K562 (cell line): Measurements from ENCODE around the gene MPZL1. TPM values are rescaled to one million over a fixed set of nuclear protein-coding genes. Genes with fewer than 3 reads are reported as not detected.

Experiments
- ADNP ChIP-seq: fragments of 200-800 bp; sonication (Bioruptor generic); IDR thresholded peaks from 2 replicates; pipeline ENCODE4 v1.6.1; 2016; ENCODE audit warnings: missing genetic modification characterization, missing compliant biosample characterization
- ARHGAP35 ChIP-seq: fragments of 450-650 bp; IDR thresholded peaks from 2 replicates; pipeline ENCODE4 v1.6.1; 2018; ENCODE audit not compliant: partially characterized antibody
- BHLHE40 ChIP-seq: IDR thresholded peaks from 2 replicates; pipeline ENCODE4 v1.6.1; 2011; ENCODE audit warnings: low read length, improper control_type of control experiment
- CCNT2 ChIP-seq: IDR thresholded peaks from 2 replicates; pipeline ENCODE4 v1.6.1; 2011; ENCODE audit warnings: borderline replicate concordance, low read depth, mild to moderate bottlenecking, moderate library complexity, mixed read lengths, low read length; ENCODE audit not compliant: insufficient read length; ENCODE audit errors: extremely low read depth
- FOXA3 ChIP-seq, 2 experiments: fragments of 450-650 bp in 1 of 2; sonication (generic) in 1 of 2; formaldehyde crosslinking; IDR thresholded peaks in 1 of 2; conservative IDR thresholded peaks in 1 of 2; 2 replicates each; pipeline versions ENCODE4 v1.4.0 to v1.8.0; 2020 to 2022; ENCODE audit warnings: mild to moderate bottlenecking in 2 of 2, missing genetic modification reagents in 1 of 2
- FOXJ3 ChIP-seq: sonication (generic); formaldehyde crosslinking; IDR thresholded peaks from 2 replicates; pipeline ENCODE4 v1.4.0; 2020; ENCODE audit warnings: mild to moderate bottlenecking, missing genetic modification reagents
- L3MBTL2 ChIP-seq: fragments of 450-650 bp; IDR thresholded peaks from 2 replicates; pipeline ENCODE4 v1.6.1; 2016; ENCODE audit warnings: mild to moderate bottlenecking, moderate library complexity
- NR2C2 ChIP-seq, 2 experiments: fragments of 200-800 bp in 1 of 2; sonication (Bioruptor generic) in 1 of 2; sonication (generic) in 1 of 2; formaldehyde crosslinking in 1 of 2; IDR thresholded peaks; 2 replicates each; pipeline versions ENCODE4 v1.6.1 to v1.8.0; 2016 to 2022; ENCODE audit warnings: mild to moderate bottlenecking in 1 of 2, missing compliant biosample characterization in 1 of 2, missing genetic modification characterization in 1 of 2, missing genetic modification reagents in 1 of 2
- PCBP2 ChIP-seq: fragments of 200-400 bp; formaldehyde crosslinking; IDR thresholded peaks from 2 replicates; pipeline ENCODE4 v1.6.1; 2018; ENCODE audit warnings: low read length, low read depth, mild to moderate bottlenecking, moderate library complexity; ENCODE audit not compliant: poor library complexity, severe bottlenecking
- YY1 ChIP-seq, 3 experiments: IDR thresholded peaks; 2 replicates each; pipeline ENCODE4 v1.6.1; 2011; ENCODE audit warnings: low read length in 2 of 3, mild to moderate bottlenecking in 2 of 3, moderate library complexity in 2 of 3, borderline replicate concordance in 1 of 3, control low read depth in 1 of 3, low read depth in 1 of 3; ENCODE audit not compliant: insufficient read depth in 3 of 3, insufficient replicate concordance in 2 of 3, control insufficient read depth in 1 of 3, insufficient read length in 1 of 3; ENCODE audit errors: extremely low read depth in 1 of 3
- ZNF121 ChIP-seq: sonication (generic); formaldehyde crosslinking; conservative IDR thresholded peaks from 2 replicates; pipeline ENCODE4 v1.8.0; 2022; ENCODE audit warnings: missing genetic modification reagents
- ZNF274 ChIP-seq: IDR thresholded peaks from 2 replicates; pipeline ENCODE4 v1.6.1; 2011; ENCODE audit warnings: low read depth, mild to moderate bottlenecking, low read length, moderate library complexity, borderline replicate concordance
- ZNF316 ChIP-seq: fragments of 450-650 bp; IDR thresholded peaks from 2 replicates; pipeline ENCODE4 v1.6.1; 2016
- polyA plus RNA-seq, 8 experiments: library from polyadenylated mRNA; depleted of rRNA in 4 of 8; stranded (reverse) in 5 of 8; unstranded in 3 of 8; fragments of >200 nt; fragmentation: Nextera tagmentation in 2 of 8; fragmentation: Illumina TruSeq in 1 of 8; extraction: Ambion mirVana in 2 of 8; extraction: Trizol in 1 of 8; gene quantifications; 2 replicates each; pipeline versions ENCODE4 v1.2.1 to v1.2.3, GENCODE V29; 2011 to 2014; ENCODE audit warnings: inconsistent platforms in 1 of 8, missing spikeins in 1 of 8
- total RNA-seq, 7 experiments: library from RNA; depleted of rRNA in 6 of 7; stranded (reverse); fragments of >200 nt in 6 of 7; fragmentation: Illumina TruSeq in 2 of 7; extraction: Trizol in 2 of 7; gene quantifications; 2 replicates each; pipeline versions ENCODE4 v1.2.1 to v1.2.3, GENCODE V29; 2011 to 2021; ENCODE audit warnings: low replicate concordance in 1 of 7
- TF ChIP-seq, protein P1 (sequence below), 2 experiments: IDR thresholded peaks in 1 of 2; conservative IDR thresholded peaks in 1 of 2; 2 replicates each; pipeline ENCODE4 v1.6.1; 2016; ENCODE audit warnings: low read depth in 2 of 2, mild to moderate bottlenecking in 1 of 2, missing compliant biosample characterization in 1 of 2, missing genetic modification characterization in 1 of 2, moderate library complexity in 1 of 2
- TF ChIP-seq, protein P2 (sequence below): fragments of 450-650 bp; IDR thresholded peaks from 2 replicates; pipeline ENCODE4 v1.6.1; 2016; ENCODE audit warnings: missing biosample characterization, missing genetic modification characterization
- TF ChIP-seq, protein P3 (sequence below): sonication (generic); IDR thresholded peaks from 2 replicates; pipeline ENCODE4 v1.6.1; 2016

MPZL1 gene
- total and polyA plus RNA-seq, 9 of the 15 experiments (the other 6 are each of a cell fraction or from before 2014, with no cell fraction given) = 14.5 to 153 (median 66.5) TPM

DNA sequence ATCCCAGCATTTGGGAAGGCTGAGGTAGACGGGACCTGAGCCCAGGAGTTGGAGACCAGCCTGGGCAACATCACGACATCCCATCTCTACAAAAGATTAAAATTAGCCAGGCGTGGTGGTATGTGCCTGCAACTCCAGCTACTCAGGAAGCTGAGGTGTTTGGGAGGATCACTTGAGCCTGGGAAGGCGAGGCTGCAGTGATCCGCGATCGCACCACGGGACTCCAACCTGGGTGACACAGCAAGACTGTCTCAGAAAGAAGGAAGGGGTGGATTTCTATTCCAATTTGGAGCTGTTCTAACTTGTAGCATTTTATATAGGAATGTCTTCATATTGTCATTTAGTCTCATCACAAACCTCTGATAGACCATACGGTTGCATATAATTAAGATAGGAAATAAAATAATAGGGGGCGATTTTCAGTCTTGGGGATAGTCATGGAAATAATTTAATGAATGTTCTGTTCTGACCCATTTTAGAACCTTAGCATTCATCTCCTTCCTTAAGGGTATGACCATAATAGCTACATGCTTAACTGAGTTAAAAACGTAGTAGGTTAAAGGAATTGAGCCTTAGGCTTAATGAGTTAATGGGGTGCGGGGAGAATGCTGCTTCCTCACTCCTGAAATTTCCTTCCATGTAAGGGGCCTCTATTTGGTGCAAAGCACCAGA lies 99.0 kb downstream of the MPZL1 start (continued):
- TF ChIP-seq, protein P1, sequence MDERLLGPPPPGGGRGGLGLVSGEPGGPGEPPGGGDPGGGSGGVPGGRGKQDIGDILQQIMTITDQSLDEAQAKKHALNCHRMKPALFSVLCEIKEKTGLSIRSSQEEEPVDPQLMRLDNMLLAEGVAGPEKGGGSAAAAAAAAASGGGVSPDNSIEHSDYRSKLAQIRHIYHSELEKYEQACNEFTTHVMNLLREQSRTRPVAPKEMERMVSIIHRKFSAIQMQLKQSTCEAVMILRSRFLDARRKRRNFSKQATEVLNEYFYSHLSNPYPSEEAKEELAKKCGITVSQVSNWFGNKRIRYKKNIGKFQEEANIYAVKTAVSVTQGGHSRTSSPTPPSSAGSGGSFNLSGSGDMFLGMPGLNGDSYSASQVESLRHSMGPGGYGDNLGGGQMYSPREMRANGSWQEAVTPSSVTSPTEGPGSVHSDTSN (CRISPR knock-in tag; IDR thresholded peaks at IDR 0.05; ENCODE audit: low read depth) = no peak
- TF ChIP-seq, protein P1 (tag; conservative IDR thresholded peaks at IDR 0.05; ENCODE audit: low read depth) = no peak
- TF ChIP-seq ARHGAP35 (no peak), FOXJ3 (CRISPR knock-in tag) (no peak), CCNT2 (no peak), FOXA3 (CRISPR knock-in tag; conservative IDR thresholded peaks at IDR 0.05 in 1 of 2, IDR thresholded peaks at IDR 0.05 in 1 of 2) (no peak), L3MBTL2 (no peak), NR2C2 (CRISPR knock-in tag; IDR thresholded peaks at IDR 0.05) (no peak), NR2C2 (tag; IDR thresholded peaks at IDR 0.05) (no peak; the same call in 1 of the 2 replicates), ZNF274 (no peak), ZNF316 (peak; percentile 77), ZNF121 (CRISPR knock-in tag) (no peak), ADNP (no peak), YY1 (IDR thresholded peaks at IDR 0.05; ENCODE audit: borderline replicate concordance in 1 of 3, control insufficient read depth in 1 of 3, extremely low read depth in 1 of 3, insufficient read depth in 3 of 3, insufficient read length in 1 of 3, insufficient replicate concordance in 2 of 3, low read depth in 1 of 3, low read length in 2 of 3) (no peak), PCBP2 (no peak), BHLHE40 (no peak; the same call in 1 of the 2 replicates)
- TF ChIP-seq, protein P2, sequence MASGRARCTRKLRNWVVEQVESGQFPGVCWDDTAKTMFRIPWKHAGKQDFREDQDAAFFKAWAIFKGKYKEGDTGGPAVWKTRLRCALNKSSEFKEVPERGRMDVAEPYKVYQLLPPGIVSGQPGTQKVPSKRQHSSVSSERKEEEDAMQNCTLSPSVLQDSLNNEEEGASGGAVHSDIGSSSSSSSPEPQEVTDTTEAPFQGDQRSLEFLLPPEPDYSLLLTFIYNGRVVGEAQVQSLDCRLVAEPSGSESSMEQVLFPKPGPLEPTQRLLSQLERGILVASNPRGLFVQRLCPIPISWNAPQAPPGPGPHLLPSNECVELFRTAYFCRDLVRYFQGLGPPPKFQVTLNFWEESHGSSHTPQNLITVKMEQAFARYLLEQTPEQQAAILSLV = no peak
- TF ChIP-seq, protein P3, sequence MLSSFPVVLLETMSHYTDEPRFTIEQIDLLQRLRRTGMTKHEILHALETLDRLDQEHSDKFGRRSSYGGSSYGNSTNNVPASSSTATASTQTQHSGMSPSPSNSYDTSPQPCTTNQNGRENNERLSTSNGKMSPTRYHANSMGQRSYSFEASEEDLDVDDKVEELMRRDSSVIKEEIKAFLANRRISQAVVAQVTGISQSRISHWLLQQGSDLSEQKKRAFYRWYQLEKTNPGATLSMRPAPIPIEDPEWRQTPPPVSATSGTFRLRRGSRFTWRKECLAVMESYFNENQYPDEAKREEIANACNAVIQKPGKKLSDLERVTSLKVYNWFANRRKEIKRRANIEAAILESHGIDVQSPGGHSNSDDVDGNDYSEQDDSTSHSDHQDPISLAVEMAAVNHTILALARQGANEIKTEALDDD = no peak
